Neural progenitor cell (in vitro differentiated cells): ENCODE results near the gene FAM50B. TPM values are rescaled to one million over a fixed set of nuclear protein-coding genes. Genes with fewer than 3 reads are reported as not detected.
"Not testable (repeated sequence)": the region's sequence is repeated elsewhere in the genome, so short reads cannot be mapped to it uniquely, and the experiment has no call there.

Source experiments
- DNase-seq: peaks from one replicate; pipeline ENCODE4 v3.0.0-alpha.2; 2016; ENCODE audit warnings: low spot score
- H2AFZ ChIP-seq: fragments of 200-600 bp; sonication (generic); replicated peaks from 2 replicates; pipeline ENCODE4 v1.6.1; 2016; ENCODE audit warnings: antibody characterized with exemption
- H3F3A ChIP-seq: fragments of 200-600 bp; sonication (generic); 2 replicates; pipeline ENCODE4 v1.6.1; 2016; ENCODE audit warnings: antibody characterized with exemption, low read depth
- H3K27ac ChIP-seq: fragments of 200-600 bp; sonication (generic); 2 replicates; pipeline ENCODE4 v1.5.1; 2016; ENCODE audit warnings: mild to moderate bottlenecking
- H3K27me3 ChIP-seq: fragments of 200-600 bp; sonication (generic); 2 replicates; pipeline ENCODE4 v1.6.1; 2016; ENCODE audit warnings: mild to moderate bottlenecking, moderate library complexity
- H3K36me3 ChIP-seq: fragments of 200-600 bp; sonication (generic); 2 replicates; pipeline ENCODE4 v1.5.1; 2016
- H3K4me1 ChIP-seq: fragments of 200-600 bp; sonication (generic); 2 replicates; pipeline ENCODE4 v1.6.1; 2016; ENCODE audit warnings: mixed run types
- H3K4me2 ChIP-seq: fragments of 200-600 bp; sonication (generic); 2 replicates; pipeline ENCODE4 v1.6.1; 2016
- H3K4me3 ChIP-seq: fragments of 200-600 bp; sonication (generic); 2 replicates; pipeline ENCODE4 v1.5.1; 2016
- H3K79me2 ChIP-seq: fragments of 200-600 bp; sonication (generic); 2 replicates; pipeline ENCODE4 v1.6.1; 2016; ENCODE audit warnings: low read depth
- H3K9ac ChIP-seq: fragments of 200-600 bp; sonication (generic); 2 replicates; pipeline ENCODE4 v1.6.1; 2016
- H3K9me3 ChIP-seq: fragments of 200-600 bp; sonication (generic); 2 replicates; pipeline ENCODE4 v1.5.1; 2016; ENCODE audit warnings: low read depth
- H4K20me1 ChIP-seq: fragments of 200-600 bp; sonication (generic); 2 replicates; pipeline ENCODE4 v1.6.1; 2016; ENCODE audit warnings: low read depth
- H3K27ac Mint-ChIP-seq: 3 replicates; pipeline ENCODE4 v1.8.0; 2021; ENCODE audit warnings: mixed read lengths
- H3K27me3 Mint-ChIP-seq: 2 replicates; pipeline ENCODE4 v1.8.0; 2022; ENCODE audit warnings: low read depth, mild to moderate bottlenecking, inconsistent platforms, moderate library complexity, mixed read lengths; ENCODE audit not compliant: insufficient read depth
- H3K36me3 Mint-ChIP-seq: 3 replicates; pipeline ENCODE4 v1.8.0; 2021; ENCODE audit warnings: mixed read lengths
- H3K4me1 Mint-ChIP-seq: 3 replicates; pipeline ENCODE4 v1.8.0; 2021; ENCODE audit warnings: mixed read lengths
- H3K4me3 Mint-ChIP-seq: 3 replicates; pipeline ENCODE4 v1.8.0; 2021; ENCODE audit warnings: mild to moderate bottlenecking, moderate library complexity, mixed read lengths
- H3K9me3 Mint-ChIP-seq: 3 replicates; pipeline ENCODE4 v1.8.0; 2020; ENCODE audit warnings: mixed read lengths
- EZH2 ChIP-seq: fragments of 200-600 bp; sonication (generic); IDR thresholded peaks from 2 replicates; pipeline ENCODE4 v1.6.1; 2017; ENCODE audit warnings: antibody characterized with exemption, mild to moderate bottlenecking, moderate library complexity
- EZH2phosphoT487 ChIP-seq: fragments of 200-600 bp; sonication (generic); IDR thresholded peaks from 2 replicates; pipeline ENCODE4 v1.6.1; 2017; ENCODE audit warnings: antibody characterized with exemption
- total RNA-seq: library from RNA; depleted of rRNA; stranded (reverse); fragments of >200 nt; gene quantifications from 2 replicates; pipeline ENCODE4 v1.2.3, GENCODE V29; 2015; ENCODE audit warnings: low replicate concordance
- TF ChIP-seq, protein P1 (sequence below): fragments of 200-600 bp; sonication (generic); IDR thresholded peaks from 2 replicates; pipeline ENCODE4 v1.5.1; 2017; ENCODE audit warnings: antibody characterized with exemption, mild to moderate bottlenecking

The FAM50B gene
- total RNA-seq, 1 donor from 2014 or later = 2.8 TPM

DNA sequence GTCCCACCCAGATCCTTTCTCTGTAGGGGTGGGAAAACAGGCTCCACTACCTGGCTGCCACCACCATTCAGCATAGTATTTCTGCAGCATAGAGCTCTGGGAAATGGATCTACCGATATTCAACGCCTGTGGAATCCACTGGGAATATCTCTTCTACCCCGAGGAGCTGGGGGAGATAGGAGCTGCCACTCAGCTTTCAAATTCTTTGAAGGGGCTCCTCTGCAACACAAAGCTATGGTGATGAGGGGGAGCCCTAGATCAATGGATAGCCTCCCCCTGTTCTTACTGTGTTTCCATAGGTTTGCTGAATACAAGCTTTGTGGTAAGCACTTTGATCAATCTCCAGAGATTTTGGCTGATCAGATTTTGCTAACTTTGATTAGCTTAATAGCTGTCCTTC is 12.9 kb downstream of the FAM50B start:
- Histone ChIP-seq H3F3A (no peaks in the 10 kb centered on the region), H3K36me3 (no peaks in the 10 kb centered on the region), H3K4me1 (no peaks in the 10 kb centered on the region), H3K9me3 (no peaks in the 10 kb centered on the region), H3K27ac (no peak overlapping the region), H3K4me3 (no peak overlapping the region), H3K27me3 (no peaks in the 10 kb centered on the region), H4K20me1 (no peaks in the 10 kb centered on the region), H2AFZ (no peak overlapping the region), H3K4me2 (no peak overlapping the region), H3K79me2 (no peaks in the 10 kb centered on the region), H3K9ac (no peak overlapping the region)
- no peak for DNase-seq
- TF ChIP-seq EZH2 = no peak
- TF ChIP-seq, protein P1, sequence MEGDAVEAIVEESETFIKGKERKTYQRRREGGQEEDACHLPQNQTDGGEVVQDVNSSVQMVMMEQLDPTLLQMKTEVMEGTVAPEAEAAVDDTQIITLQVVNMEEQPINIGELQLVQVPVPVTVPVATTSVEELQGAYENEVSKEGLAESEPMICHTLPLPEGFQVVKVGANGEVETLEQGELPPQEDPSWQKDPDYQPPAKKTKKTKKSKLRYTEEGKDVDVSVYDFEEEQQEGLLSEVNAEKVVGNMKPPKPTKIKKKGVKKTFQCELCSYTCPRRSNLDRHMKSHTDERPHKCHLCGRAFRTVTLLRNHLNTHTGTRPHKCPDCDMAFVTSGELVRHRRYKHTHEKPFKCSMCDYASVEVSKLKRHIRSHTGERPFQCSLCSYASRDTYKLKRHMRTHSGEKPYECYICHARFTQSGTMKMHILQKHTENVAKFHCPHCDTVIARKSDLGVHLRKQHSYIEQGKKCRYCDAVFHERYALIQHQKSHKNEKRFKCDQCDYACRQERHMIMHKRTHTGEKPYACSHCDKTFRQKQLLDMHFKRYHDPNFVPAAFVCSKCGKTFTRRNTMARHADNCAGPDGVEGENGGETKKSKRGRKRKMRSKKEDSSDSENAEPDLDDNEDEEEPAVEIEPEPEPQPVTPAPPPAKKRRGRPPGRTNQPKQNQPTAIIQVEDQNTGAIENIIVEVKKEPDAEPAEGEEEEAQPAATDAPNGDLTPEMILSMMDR = no peak
- no peak for TF ChIP-seq EZH2phosphoT487
- Mint-ChIP-seq H3K27me3 (peaks cover 2% of the 10 kb centered on the region), H3K4me1 (peaks cover 2% of the 10 kb centered on the region), H3K36me3 (no peaks in the 10 kb centered on the region), H3K9me3 (peaks cover 2% of the 10 kb centered on the region), H3K27ac (no peak overlapping the region), H3K4me3 (no peak overlapping the region)

DNA sequence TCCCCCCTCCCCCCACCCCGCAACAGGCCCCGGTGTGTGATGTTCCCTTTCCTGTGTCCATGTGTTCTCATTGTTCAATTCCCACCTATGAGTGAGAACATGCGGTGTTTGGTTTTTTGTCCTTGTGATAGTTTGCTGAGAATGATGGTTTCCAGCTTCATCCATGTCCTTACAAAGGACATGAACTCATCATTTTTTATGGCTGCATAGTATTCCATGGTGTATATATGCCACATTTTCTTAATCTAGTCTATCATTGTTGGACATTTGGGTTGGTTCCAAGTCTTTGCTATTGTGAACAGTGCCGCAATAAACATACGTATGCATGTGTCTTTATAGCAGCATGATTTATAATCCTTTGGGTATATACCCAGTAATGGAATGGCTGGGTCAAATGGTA is 14.1 kb downstream of the FAM50B start:
- not testable (repeated sequence) for H3K27ac ChIP-seq, H3K27me3 ChIP-seq, H3K27ac Mint-ChIP-seq, H3K36me3 ChIP-seq, H2AFZ ChIP-seq, H3K4me3 Mint-ChIP-seq, H3K4me1 ChIP-seq, H3K4me2 ChIP-seq, H3K4me1 Mint-ChIP-seq, H3K9me3 ChIP-seq, H3F3A ChIP-seq, H3K79me2 ChIP-seq, H3K4me3 ChIP-seq, H3K36me3 Mint-ChIP-seq, H3K9ac ChIP-seq, H3K9me3 Mint-ChIP-seq, H3K27me3 Mint-ChIP-seq, DNase-seq, H4K20me1 ChIP-seq

DNA sequence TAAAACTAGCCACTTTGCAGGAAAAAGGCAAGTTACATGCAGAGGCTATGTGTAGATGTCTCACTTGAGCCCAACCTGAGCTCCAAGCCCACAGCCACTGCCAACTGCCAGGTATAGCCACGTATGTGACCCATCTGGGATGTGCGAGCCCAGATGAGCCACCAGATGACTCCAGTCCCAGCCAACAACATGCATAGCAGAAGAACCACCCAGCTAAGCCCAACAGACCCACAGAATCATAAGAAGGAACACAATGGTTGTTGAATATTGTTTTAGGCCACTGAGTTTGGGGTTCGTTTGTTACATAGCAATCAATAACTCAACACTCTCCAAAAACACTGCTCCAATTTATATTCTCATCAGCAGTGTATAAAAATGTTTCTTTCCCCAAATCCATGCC is 16.3 kb downstream of the FAM50B start:
- Histone ChIP-seq H3K9ac (no peak overlapping the region), H3K27ac (no peak overlapping the region), H3K36me3 (no peaks in the 10 kb centered on the region), H3K4me1 (no peaks in the 10 kb centered on the region), H4K20me1 (no peaks in the 10 kb centered on the region), H3K27me3 (no peaks in the 10 kb centered on the region), H3K79me2 (no peaks in the 10 kb centered on the region), H3F3A (no peaks in the 10 kb centered on the region), H3K4me2 (no peak overlapping the region), H2AFZ (no peak overlapping the region), H3K4me3 (no peak overlapping the region), H3K9me3 (no peaks in the 10 kb centered on the region)
- Mint-ChIP-seq H3K27me3 (peaks cover 2% of the 10 kb centered on the region), H3K4me1 (peaks cover 4% of the 10 kb centered on the region), H3K4me3 (no peak overlapping the region), H3K9me3 (peaks cover 2% of the 10 kb centered on the region), H3K27ac (no peak overlapping the region), H3K36me3 (no peaks in the 10 kb centered on the region)
- no peak for DNase-seq
- TF ChIP-seq, protein P1 = no peak
- TF ChIP-seq EZH2 = no peak
- no peak for TF ChIP-seq EZH2phosphoT487

DNA sequence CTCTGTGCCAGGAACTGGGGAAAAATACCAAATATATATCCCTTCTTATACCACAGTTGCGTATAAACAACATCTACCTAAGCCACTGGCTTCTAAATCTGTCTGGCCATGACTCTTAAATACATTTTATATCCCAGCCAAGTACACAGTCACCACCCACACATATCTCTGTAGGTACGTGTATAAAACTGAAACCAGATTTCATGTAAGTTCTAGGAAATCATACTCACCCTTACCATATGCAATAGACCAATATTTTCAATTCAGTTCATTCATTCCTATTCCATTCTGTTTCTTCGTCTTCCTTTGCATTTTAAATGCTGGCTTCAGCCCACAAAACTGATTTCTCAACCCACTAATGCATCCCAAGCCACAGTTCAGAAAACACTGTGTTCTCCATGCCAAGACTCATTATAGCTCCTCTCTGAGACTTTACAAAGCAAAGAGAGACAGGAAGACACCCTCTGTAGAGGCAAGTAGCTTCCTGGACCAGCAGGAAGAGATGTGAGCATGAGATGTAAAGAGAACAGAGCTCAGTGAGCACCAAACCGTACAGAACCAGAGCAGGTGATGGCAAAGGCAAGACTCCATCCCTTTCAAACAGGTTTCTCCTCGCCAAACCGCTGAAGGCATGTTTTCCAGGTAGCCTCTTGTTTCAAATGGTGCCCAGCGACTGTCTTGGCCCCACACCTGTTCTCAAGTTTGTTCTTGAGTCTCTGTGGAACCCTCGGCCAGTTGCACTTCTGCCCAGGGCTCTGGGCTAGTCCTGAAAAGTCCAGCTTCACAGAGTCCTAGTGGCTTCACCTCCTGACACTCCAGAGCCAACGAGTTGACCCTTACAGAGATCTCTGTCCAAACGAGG is 18.7 kb downstream of the FAM50B start:
- H3K9me3 Mint-ChIP-seq = no peaks in the 10 kb centered on the region
- no peak overlapping the region for H2AFZ ChIP-seq
- peaks cover 5% of the 10 kb centered on the region for H3K27me3 Mint-ChIP-seq
- H4K20me1 ChIP-seq = no peaks in the 10 kb centered on the region
- no peaks in the 10 kb centered on the region for H3K79me2 ChIP-seq
- H3K36me3 ChIP-seq = no peaks in the 10 kb centered on the region
- no peak for DNase-seq
- H3K9me3 ChIP-seq = no peaks in the 10 kb centered on the region
- H3K4me1 ChIP-seq = no peaks in the 10 kb centered on the region
- no peaks in the 10 kb centered on the region for H3K36me3 Mint-ChIP-seq
- H3F3A ChIP-seq = no peaks in the 10 kb centered on the region
- no peak overlapping the region for H3K4me3 ChIP-seq
- no peak overlapping the region for H3K27ac Mint-ChIP-seq
- no peaks in the 10 kb centered on the region for H3K27me3 ChIP-seq
- no peak overlapping the region for H3K27ac ChIP-seq
- H3K9ac ChIP-seq = no peak overlapping the region
- peaks cover 4% of the 10 kb centered on the region for H3K4me1 Mint-ChIP-seq
- no peak overlapping the region for H3K4me2 ChIP-seq
- no peak for TF ChIP-seq EZH2
- H3K4me3 Mint-ChIP-seq = no peak overlapping the region
